ENCODE data around the gene RAB11A.

- no peak for TF ChIP-seq CTCF (conservative IDR thresholded peaks at IDR 0.05; ENCODE audit: low read length)
- TF ChIP-seq EZH2phosphoT487 (IDR thresholded peaks at IDR 0.05; ENCODE audit: borderline replicate concordance, low read depth, low read length), result no peak
Observed at GRCh38 chr15:65901336-65901735, 32.0 kb downstream of the RAB11A start.

Measured in OCI-LY7 (cell line).